ENCODE results near the gene GULP1.

GULP1 gene

DNA sequence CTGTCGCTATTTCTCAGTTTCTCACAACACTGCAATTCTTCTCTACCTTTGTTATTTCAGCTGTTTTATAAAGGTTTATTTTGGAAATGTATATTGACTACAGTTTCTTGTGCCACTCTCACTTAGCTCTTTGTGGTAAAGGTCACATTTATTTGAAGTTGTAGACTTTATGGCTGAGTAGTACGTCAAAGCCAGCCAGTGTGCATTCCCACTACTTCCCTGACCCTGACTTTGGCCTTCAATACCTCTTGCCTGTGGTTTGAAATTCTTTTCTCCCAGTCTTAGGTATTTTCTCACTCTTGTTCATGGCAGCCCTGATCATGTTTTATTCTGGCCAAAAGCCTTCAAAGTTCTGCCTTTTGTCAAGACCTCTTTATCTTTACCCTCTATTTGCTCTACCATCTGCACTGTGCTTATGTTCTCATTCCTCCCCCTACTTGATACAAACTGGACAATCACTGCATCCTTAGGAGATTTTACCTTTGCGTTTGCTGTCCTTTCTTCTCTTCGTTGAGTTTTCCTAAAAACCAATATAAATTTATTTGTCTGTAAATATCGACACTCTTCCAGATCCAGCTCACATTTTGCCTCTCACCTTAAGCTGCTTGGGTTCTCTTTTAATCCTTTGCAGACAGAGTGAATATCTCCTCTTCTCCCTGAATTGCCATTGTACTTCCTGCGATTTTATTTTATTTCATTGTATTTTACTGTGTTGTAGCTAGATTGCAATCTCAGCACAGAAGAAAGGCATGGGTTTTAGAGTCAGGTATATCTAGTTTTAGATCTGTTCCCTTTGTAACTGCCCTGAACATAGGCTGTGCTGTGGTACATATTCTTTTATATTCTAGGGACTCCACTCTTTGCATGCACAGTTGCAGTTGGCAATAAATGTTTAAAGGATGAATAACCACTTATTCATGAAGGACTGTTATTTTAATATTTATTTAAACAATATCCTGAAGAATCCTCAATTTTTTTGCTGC, 31.2 kb downstream of the GULP1 start:
- H3K4me1 ChIP-seq: peaks cover 16% of the 10 kb centered on the region

DNA sequence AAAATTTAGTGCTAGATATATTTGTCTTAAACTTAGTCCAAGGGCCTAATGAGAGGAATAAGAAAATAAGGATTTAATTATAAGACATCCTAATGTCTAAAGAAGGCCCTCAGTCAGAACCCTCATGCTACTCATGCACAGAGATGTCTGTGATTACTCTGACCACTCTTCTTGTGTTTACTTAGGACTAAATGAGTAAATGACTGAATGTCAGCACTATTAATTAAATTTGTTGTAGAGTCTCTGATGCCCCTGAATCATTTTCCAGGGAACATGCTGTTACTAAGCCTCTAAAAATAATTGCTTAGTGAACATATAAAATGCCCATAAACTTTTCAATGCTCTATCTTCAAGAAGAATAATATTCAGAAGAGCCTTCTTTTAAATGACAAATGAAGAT, 32.4 kb downstream of the GULP1 start:
- no peaks in the 10 kb centered on the region for H3K9me3 ChIP-seq
- DNase-seq: no peak

More for the DNA sequence above, 31.2 kb downstream of the GULP1 start:
- H3K27me3 ChIP-seq: no peaks in the 10 kb centered on the region
- TF ChIP-seq, protein P1, sequence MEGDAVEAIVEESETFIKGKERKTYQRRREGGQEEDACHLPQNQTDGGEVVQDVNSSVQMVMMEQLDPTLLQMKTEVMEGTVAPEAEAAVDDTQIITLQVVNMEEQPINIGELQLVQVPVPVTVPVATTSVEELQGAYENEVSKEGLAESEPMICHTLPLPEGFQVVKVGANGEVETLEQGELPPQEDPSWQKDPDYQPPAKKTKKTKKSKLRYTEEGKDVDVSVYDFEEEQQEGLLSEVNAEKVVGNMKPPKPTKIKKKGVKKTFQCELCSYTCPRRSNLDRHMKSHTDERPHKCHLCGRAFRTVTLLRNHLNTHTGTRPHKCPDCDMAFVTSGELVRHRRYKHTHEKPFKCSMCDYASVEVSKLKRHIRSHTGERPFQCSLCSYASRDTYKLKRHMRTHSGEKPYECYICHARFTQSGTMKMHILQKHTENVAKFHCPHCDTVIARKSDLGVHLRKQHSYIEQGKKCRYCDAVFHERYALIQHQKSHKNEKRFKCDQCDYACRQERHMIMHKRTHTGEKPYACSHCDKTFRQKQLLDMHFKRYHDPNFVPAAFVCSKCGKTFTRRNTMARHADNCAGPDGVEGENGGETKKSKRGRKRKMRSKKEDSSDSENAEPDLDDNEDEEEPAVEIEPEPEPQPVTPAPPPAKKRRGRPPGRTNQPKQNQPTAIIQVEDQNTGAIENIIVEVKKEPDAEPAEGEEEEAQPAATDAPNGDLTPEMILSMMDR (IDR thresholded peaks at IDR 0.05; ENCODE audit: low read depth, low read length): no peak
- no peak overlapping the region for H3K4me3 ChIP-seq (ENCODE audit: low read depth, low read length)
- no peak for DNase-seq
- no peaks in the 10 kb centered on the region for H3K36me3 ChIP-seq
- H3K9me3 ChIP-seq: no peaks in the 10 kb centered on the region

DNA sequence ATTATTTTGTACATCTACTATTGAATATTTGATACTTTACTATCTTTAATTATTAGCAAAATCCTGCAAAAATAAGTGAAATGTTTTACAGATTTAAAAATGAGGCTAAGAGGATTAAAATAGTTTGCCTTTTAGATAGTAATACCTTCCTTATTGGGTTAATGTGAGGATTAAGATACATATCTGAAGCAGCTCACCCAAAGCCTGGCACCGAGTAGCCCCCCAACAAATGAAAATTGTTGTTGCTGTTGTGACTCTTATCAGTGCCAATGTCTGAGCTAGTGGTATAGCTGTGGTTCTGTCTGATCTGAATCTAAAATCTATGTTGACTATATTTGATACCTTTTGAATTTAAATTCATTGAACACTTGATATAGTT, 34.6 kb downstream of the GULP1 start:
- no peak overlapping the region; the same call in 1 of the 2 replicates for H3K4me3 ChIP-seq (ENCODE audit: low read depth, low read length)
- H3K27me3 ChIP-seq: no peaks in the 10 kb centered on the region
- H3K4me1 ChIP-seq: peaks cover 18% of the 10 kb centered on the region
- no peaks in the 10 kb centered on the region for H3K36me3 ChIP-seq
- DNase-seq: no peak
- TF ChIP-seq, protein P1 (IDR thresholded peaks at IDR 0.05; ENCODE audit: low read depth, low read length): no peak
- H3K9me3 ChIP-seq: no peaks in the 10 kb centered on the region

More for the DNA sequence above, 32.4 kb downstream of the GULP1 start:
- Histone ChIP-seq H3K27me3 (no peaks in the 10 kb centered on the region), H3K4me1 (peaks cover 18% of the 10 kb centered on the region), H3K4me3 (ENCODE audit: low read depth, low read length) (no peak overlapping the region), H3K36me3 (no peaks in the 10 kb centered on the region)
- TF ChIP-seq, protein P1 (IDR thresholded peaks at IDR 0.05; ENCODE audit: low read depth, low read length): no peak

DNA sequence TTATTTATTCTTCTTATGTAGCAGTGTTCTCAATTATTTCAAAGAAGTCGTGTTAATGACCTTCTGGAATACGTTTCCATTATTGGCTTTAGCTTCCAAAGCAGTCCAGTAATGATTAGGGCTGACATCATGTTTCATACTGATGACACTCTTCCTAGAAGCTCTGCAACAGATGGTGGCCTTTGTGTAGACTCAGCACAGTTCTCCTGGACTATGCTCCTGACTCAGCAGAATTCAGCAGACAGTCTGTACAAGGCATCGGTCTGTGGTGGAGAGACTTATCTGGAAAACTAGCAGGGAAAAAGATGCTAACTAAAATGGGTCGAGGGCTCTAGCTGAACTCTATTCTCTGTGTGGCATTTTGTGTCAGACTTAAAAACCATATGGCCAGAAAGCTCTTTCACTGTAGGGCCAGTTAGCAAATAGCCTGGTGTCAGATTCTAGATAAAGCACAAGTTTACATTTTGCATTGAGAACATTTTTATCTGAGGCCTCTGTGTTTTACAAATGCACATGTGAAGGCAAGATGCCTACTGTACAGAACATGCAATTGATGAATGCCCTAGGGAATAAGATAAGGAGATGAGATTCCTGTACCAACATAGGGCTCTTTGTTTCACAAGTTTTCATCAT, 35.1 kb downstream of the GULP1 start:
- TF ChIP-seq, protein P1 (IDR thresholded peaks at IDR 0.05; ENCODE audit: low read depth, low read length): no peak
- no peaks in the 10 kb centered on the region for H3K9me3 ChIP-seq
- peaks cover 18% of the 10 kb centered on the region for H3K4me1 ChIP-seq
- DNase-seq: peak; percentile 39
- H3K27me3 ChIP-seq: no peaks in the 10 kb centered on the region
- no peak overlapping the region; the same call in 1 of the 2 replicates for H3K4me3 ChIP-seq (ENCODE audit: low read depth, low read length)
- H3K36me3 ChIP-seq: no peaks in the 10 kb centered on the region

DNA sequence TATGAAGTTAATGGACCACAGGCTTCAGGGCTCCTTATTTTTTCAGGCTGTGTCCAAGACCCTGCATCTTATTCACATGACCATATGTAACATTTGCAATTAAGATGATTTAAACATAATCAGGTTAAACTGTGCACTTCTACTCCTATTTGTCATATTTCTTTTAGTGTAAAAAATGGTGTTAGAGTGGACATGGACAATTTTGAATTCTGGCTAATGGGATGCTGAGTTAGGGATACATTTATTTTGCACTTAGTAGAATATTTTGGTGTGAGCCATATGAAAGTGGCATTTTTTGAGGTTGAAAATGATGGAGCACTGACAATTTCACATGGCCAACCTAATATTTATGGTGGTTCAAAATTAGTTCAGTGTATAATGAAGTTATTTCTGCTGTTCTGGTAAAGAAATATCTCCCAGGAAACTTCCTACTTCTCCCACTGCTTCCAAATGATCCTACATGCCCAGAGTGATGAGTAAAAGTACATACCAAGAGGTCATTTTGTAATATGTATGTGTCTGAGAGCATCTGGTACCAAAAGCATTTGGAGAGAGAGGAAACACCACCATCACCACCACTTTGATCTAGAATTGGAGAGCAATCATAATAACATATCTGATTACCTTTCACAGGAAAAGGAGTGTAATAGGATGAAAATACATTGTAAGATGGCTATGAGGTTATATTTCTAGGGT, 36.0 kb downstream of the GULP1 start:
- peaks cover 18% of the 10 kb centered on the region for H3K4me1 ChIP-seq
- TF ChIP-seq, protein P1 (IDR thresholded peaks at IDR 0.05; ENCODE audit: low read depth, low read length): no peak
- DNase-seq: no peak
- H3K4me3 ChIP-seq (ENCODE audit: low read depth, low read length): no peak overlapping the region
- no peaks in the 10 kb centered on the region for H3K9me3 ChIP-seq
- H3K36me3 ChIP-seq: no peaks in the 10 kb centered on the region
- no peaks in the 10 kb centered on the region for H3K27me3 ChIP-seq

Data from BE2C (cell line).